ENCODE data around the gene SRD5A2. TPM values are rescaled to one million over a fixed set of nuclear protein-coding genes. Genes with fewer than 3 reads are reported as not detected.

The SRD5A2 gene
- total RNA-seq, 1 experiment from 2014 or later, result not detected

GRCh38 chr2:31513553-31513952, 67.2 kb downstream of the SRD5A2 start:
- BruUV-seq (replicated peaks), result no TSS peak
- CTCF ChIA-PET, result no interaction called here

More at GRCh38 chr2:31513553-31513952, 67.2 kb downstream of the SRD5A2 start:
- Histone ChIP-seq H4K20me1 (ENCODE audit: insufficient read depth) (no peaks in the 10 kb centered on the region), H3K9ac (ENCODE audit: low read length) (no peak overlapping the region), H3K27me3 (ENCODE audit: insufficient read depth, low read length) (no peaks in the 10 kb centered on the region), H3K4me3 (replicated peaks in 1 of 2; ENCODE audit: low read depth in 1 of 2, low read length in 2 of 2) (no peak overlapping the region), H3K27ac (ENCODE audit: low read depth, low read length) (no peak overlapping the region), H3K9me2 (ENCODE audit: insufficient read depth) (no peaks in the 10 kb centered on the region), H2AFZ (ENCODE audit: low read depth, low read length, poor library complexity, severe bottlenecking) (no peak overlapping the region), H3K4me1 (ENCODE audit: control insufficient read depth in 1 of 2, insufficient read depth in 2 of 2, low read length in 2 of 2) (no peaks in the 10 kb centered on the region), H3K4me2 (ENCODE audit: low read length) (no peak overlapping the region), H3K9me3 (ENCODE audit: control insufficient read depth in 1 of 2, insufficient read depth in 1 of 2, low read depth in 1 of 2, low read length in 2 of 2) (no peaks in the 10 kb centered on the region), H3K79me2 (ENCODE audit: insufficient read depth, low read length) (no peaks in the 10 kb centered on the region), H3K36me3 (ENCODE audit: control insufficient read depth in 1 of 2, insufficient read depth in 2 of 2, low read length in 2 of 2) (no peaks in the 10 kb centered on the region)
- POLR2A ChIA-PET, result no interaction called here
- RAD21 ChIA-PET (ENCODE audit: low non-redundant PET in 1 of 2, low total read pairs in 2 of 2, uncharacterized antibody in 2 of 2, unreplicated experiment in 2 of 2), result no interaction called here
- no peak for TF ChIP-seq CBX3 (IDR thresholded peaks at IDR 0.05; ENCODE audit: low read depth)
- TF ChIP-seq SRF (IDR thresholded peaks at IDR 0.05; ENCODE audit: low read depth), result no peak
- TF ChIP-seq SIN3A (IDR thresholded peaks at IDR 0.05; ENCODE audit: low read depth), result no peak
- no peak for TF ChIP-seq SP1 (IDR thresholded peaks at IDR 0.05; ENCODE audit: low read depth)
- TF ChIP-seq ATF3 (IDR thresholded peaks at IDR 0.05), result no peak
- TF ChIP-seq TCF7L2 (IDR thresholded peaks at IDR 0.05; ENCODE audit: borderline replicate concordance, extremely low read depth, insufficient read depth, insufficient read length), result no peak
- no peak for TF ChIP-seq CEBPB (IDR thresholded peaks at IDR 0.05; ENCODE audit: low read depth)
- no peak for TF ChIP-seq ZNF274 (IDR thresholded peaks at IDR 0.05; ENCODE audit: low read depth, low read length)
- no peak for TF ChIP-seq POLR2A (IDR thresholded peaks at IDR 0.05; ENCODE audit: borderline replicate concordance, extremely low read depth, insufficient read depth, insufficient read length)
- TF ChIP-seq, protein P1, sequence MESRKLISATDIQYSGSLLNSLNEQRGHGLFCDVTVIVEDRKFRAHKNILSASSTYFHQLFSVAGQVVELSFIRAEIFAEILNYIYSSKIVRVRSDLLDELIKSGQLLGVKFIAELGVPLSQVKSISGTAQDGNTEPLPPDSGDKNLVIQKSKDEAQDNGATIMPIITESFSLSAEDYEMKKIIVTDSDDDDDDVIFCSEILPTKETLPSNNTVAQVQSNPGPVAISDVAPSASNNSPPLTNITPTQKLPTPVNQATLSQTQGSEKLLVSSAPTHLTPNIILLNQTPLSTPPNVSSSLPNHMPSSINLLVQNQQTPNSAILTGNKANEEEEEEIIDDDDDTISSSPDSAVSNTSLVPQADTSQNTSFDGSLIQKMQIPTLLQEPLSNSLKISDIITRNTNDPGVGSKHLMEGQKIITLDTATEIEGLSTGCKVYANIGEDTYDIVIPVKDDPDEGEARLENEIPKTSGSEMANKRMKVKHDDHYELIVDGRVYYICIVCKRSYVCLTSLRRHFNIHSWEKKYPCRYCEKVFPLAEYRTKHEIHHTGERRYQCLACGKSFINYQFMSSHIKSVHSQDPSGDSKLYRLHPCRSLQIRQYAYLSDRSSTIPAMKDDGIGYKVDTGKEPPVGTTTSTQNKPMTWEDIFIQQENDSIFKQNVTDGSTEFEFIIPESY (IDR thresholded peaks at IDR 0.05; ENCODE audit: extremely low read depth, insufficient replicate concordance, low read length), result no peak
- no peak for TF ChIP-seq ELF1 (IDR thresholded peaks at IDR 0.05; ENCODE audit: borderline replicate concordance, low read depth)
- TF ChIP-seq JUND (IDR thresholded peaks at IDR 0.05), result no peak
- TF ChIP-seq EZH2phosphoT487 (IDR thresholded peaks at IDR 0.05; ENCODE audit: borderline replicate concordance), result no peak
- TF ChIP-seq FOSL1 (IDR thresholded peaks at IDR 0.05; ENCODE audit: low read depth), result no peak
- TF ChIP-seq, protein P2, sequence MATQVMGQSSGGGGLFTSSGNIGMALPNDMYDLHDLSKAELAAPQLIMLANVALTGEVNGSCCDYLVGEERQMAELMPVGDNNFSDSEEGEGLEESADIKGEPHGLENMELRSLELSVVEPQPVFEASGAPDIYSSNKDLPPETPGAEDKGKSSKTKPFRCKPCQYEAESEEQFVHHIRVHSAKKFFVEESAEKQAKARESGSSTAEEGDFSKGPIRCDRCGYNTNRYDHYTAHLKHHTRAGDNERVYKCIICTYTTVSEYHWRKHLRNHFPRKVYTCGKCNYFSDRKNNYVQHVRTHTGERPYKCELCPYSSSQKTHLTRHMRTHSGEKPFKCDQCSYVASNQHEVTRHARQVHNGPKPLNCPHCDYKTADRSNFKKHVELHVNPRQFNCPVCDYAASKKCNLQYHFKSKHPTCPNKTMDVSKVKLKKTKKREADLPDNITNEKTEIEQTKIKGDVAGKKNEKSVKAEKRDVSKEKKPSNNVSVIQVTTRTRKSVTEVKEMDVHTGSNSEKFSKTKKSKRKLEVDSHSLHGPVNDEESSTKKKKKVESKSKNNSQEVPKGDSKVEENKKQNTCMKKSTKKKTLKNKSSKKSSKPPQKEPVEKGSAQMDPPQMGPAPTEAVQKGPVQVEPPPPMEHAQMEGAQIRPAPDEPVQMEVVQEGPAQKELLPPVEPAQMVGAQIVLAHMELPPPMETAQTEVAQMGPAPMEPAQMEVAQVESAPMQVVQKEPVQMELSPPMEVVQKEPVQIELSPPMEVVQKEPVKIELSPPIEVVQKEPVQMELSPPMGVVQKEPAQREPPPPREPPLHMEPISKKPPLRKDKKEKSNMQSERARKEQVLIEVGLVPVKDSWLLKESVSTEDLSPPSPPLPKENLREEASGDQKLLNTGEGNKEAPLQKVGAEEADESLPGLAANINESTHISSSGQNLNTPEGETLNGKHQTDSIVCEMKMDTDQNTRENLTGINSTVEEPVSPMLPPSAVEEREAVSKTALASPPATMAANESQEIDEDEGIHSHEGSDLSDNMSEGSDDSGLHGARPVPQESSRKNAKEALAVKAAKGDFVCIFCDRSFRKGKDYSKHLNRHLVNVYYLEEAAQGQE (IDR thresholded peaks at IDR 0.05; ENCODE audit: low read depth), result no peak
- TF ChIP-seq, protein P3, sequence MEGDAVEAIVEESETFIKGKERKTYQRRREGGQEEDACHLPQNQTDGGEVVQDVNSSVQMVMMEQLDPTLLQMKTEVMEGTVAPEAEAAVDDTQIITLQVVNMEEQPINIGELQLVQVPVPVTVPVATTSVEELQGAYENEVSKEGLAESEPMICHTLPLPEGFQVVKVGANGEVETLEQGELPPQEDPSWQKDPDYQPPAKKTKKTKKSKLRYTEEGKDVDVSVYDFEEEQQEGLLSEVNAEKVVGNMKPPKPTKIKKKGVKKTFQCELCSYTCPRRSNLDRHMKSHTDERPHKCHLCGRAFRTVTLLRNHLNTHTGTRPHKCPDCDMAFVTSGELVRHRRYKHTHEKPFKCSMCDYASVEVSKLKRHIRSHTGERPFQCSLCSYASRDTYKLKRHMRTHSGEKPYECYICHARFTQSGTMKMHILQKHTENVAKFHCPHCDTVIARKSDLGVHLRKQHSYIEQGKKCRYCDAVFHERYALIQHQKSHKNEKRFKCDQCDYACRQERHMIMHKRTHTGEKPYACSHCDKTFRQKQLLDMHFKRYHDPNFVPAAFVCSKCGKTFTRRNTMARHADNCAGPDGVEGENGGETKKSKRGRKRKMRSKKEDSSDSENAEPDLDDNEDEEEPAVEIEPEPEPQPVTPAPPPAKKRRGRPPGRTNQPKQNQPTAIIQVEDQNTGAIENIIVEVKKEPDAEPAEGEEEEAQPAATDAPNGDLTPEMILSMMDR (IDR thresholded peaks at IDR 0.05 in 2 of 3, conservative IDR thresholded peaks at IDR 0.05 in 1 of 3; ENCODE audit: borderline replicate concordance in 1 of 3, insufficient read depth in 1 of 3, low read depth in 2 of 3, low read length in 2 of 3), result no peak
- TF ChIP-seq EZH2 (IDR thresholded peaks at IDR 0.05), result no peak
- ATAC-seq, result no peak
- intact Hi-C loops (cut with micrococcal nuclease), result no loop called here
- DNase-seq (ENCODE audit: low read depth, low spot score), result no peak

Data from HCT116 (cell line).